Activated T-helper 9 cell treated with anti-CD3 and anti-CD28 coated beads, Interleukin-2, amount 50 U/mL, for 16 hours (primary cell): ENCODE data around the gene GSTM5.
"Not testable (repeated sequence)": the region's sequence is repeated elsewhere in the genome, so short reads cannot be mapped to it uniquely, and the experiment has no call there.

Experiments
- DNase-seq: peaks from one replicate; pipeline ENCODE4 v3.0.0-alpha.2; 2020; ENCODE audit warnings: low read depth

GSTM5 gene

DNA sequence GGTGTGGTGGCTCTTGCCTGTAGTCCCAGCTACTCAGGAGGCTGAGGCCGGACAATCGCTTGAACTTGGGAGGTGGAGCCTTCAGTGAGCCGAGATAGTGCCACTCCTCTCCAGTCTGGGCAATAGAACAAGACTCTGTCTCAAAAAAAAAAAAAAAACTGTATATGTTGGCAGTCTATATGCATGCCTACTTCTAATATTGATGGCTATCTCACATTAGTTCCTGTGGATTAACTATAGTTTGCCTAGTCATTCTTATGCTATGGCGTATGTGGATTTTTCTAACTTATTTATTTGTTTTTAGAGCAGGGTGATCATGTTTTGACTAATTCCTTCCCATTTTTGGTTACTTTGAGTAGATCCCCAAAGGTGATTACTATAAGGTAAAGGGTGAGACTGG is 15.0 kb upstream of the GSTM5 start:
- no peak for DNase-seq

GRCh38 chr1:109697861-109698260 is 14.2 kb upstream of the GSTM5 start:
- not testable (repeated sequence) for DNase-seq

- DNase-seq: not testable (repeated sequence)
Measured at GRCh38 chr1:109702940-109703339, 9.1 kb upstream of the GSTM5 start.

- no peak for DNase-seq
Measured at GRCh38 chr1:109704173-109704572, 7.9 kb upstream of the GSTM5 start.

- no peak for DNase-seq
Measured at GRCh38 chr1:109705411-109705810, 6.6 kb upstream of the GSTM5 start.

DNA sequence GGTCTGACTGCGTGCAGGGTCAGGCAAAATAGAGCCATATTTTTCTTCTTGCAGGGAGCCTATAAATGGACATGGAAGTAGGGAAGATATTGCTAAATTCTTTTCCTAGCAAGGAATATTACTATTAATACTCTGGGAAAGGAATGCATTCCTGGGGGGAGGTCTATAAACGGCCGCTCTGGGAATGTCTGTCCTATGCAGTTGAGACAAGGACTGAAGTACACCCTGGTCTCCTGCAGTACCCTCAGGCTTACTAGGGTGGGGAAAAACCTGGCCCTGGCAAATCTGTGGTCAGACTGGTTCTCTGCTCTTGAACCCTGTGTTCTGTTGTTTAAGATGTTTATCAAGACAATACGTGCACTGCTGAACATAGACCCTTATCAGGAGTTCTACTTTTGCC is 3.1 kb upstream of the GSTM5 start:
- DNase-seq: not testable (repeated sequence)

DNA sequence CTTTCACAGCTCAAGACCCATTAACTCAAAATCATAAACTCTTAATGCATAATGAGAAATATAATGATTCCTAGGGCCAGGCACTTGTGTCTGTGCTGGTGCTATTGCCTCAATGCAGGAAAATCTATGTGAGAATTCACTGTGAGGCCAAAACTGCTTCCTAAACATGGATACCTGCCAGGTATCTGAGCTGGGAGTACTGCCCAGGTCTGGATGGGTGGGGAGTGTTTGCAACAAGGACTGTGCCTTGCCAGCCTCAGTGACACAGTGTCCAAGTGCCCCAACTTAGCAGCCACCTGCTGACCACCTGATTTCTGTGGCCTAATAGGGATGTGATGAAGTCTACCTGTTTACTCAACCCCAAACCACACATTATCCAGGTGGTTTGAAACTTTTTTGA is 2.2 kb upstream of the GSTM5 start:
- DNase-seq: not testable (repeated sequence)

DNA sequence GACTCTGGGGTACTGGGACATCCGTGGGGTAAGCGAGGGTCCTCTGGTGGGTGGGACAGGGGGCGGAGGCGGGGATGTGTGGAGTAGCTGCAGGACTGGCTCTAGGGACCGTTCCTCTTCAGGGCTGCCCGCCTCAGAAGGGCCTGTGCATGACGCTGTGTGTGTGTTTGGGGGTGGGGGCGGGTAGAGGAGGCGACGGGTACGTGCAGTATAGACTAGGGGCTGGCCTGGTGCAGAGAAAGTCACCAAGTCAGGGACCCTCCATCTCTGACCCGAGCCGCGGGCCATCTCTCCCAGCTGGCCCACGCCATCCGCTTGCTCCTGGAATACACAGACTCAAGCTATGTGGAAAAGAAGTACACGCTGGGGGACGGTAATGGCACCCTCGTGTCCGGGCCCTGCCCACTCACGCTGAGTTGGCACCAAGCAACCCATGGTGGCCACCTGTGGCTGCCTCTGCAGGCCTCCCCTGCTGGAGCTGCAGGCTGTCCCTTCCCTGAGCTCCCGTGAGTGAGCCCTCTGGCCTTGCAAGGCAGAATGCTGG is 342 bp downstream of the GSTM5 start:
- DNase-seq: no peak

DNA sequence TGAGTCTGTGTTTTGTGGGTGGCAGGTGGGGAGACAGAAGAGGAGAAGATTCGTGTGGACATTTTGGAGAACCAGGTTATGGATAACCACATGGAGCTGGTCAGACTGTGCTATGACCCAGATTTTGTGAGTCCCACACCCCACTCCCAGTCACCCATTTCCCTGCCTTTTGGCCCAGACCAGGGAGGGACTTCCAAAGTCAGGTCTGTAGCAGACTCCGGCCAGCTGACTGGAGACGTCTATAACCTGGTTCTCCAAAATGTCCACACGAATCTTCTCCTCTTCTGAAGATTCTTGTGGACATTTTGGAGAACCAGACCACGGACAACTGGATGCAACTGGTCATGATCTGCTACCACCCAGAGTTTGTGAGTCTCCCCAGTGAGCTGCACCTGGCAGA is 1.6 kb downstream of the GSTM5 start:
- no peak for DNase-seq

- DNase-seq: no peak
Measured at GRCh38 chr1:109714661-109715372, 2.8 kb downstream of the GSTM5 start.

- DNase-seq: no peak
Measured at GRCh38 chr1:109716121-109716520, 4.1 kb downstream of the GSTM5 start.

GRCh38 chr1:109716570-109717090 is 4.6 kb downstream of the GSTM5 start:
- no peak for DNase-seq

- no peak for DNase-seq
Measured at GRCh38 chr1:109717729-109718128, 5.7 kb downstream of the GSTM5 start.

- no peak for DNase-seq
Measured at GRCh38 chr1:109718495-109718894, 6.4 kb downstream of the GSTM5 start.

DNA sequence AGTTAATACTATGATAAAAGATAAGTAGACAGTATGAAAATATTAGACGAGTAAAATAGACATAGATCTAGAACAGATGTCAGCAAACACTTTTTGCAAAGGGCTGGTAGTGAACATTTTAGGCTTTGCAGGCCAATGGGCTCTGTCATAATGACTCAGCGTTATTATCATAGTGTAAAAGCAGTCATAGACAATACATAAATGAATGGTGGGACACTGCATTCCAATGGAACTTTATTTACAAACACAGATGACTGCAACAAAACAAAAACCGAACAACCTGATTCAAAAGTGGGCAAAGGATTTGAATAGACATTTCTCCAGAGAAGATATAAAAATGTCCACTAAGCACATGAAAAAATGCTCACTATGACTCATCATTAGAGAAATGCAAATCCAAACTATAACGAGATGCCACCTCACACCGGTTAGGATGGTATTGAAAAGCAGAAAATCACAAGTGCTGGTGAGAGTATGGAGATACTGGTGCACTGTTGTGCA is 7.3 kb downstream of the GSTM5 start:
- DNase-seq: no peak

DNA sequence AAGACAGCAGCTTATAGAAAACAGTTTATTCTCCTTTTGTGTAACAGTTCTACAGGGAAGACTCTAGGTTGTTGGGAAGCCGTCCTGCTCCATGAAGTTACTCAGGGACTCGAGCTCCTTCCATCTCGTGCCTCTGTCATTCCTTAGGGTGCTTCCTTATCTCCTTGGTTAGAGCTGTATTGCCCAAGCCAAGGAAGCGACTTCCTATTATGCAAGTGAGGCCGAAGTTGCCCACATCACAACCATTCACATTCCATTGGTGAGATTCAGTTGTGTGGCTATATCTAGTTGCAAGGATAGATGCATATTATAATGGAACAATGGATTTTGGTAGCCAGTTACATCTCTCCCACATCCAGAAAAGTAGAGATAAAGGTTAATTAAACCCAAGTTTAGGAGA is 9.0 kb downstream of the GSTM5 start:
- no peak for DNase-seq

DNA sequence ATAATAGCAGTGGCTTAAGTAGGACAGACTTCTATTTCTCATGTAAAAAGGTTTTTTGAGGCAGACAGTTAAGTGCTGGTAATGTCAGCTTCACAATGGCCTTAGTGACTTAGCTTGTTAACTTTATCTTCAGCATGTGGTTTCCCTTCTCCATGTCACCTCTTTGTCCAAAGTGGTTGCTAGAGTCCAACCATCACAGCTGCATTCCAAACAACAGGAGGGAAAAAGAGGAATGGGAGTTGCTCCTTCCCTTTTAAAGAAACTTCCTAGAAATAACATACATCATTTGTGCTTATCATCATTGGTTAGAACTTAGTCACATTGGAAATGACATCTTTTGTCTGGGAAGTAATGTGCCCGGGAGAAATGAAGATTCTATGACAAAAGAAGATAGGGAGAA is 9.9 kb downstream of the GSTM5 start:
- DNase-seq: no peak

- DNase-seq: no peak
Measured at GRCh38 chr1:109722908-109723691, 11.0 kb downstream of the GSTM5 start.

- DNase-seq: no peak
Measured at GRCh38 chr1:109724933-109725332, 12.9 kb downstream of the GSTM5 start.

GRCh38 chr1:109725510-109725909 is 13.5 kb downstream of the GSTM5 start:
- no peak for DNase-seq

DNA sequence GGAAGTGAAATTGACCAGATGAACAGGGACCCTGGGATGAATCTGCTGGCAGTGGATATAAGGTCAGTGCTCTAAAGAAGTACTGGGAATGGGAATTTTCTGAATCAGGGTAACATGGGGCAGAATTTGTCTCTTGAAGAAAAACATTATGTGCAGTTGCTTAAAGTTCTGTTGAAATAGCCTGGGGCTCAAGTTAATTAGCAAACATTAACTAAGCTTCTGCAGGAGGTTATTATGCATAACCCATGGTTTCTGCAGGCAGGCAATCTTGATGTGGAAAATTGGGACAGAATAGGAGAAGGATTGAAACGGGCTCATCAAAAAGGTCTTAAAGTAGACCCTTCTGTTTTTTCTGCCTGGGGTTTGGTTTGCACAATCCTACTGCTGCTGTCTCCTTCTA is 14.0 kb downstream of the GSTM5 start:
- no peak for DNase-seq

DNA sequence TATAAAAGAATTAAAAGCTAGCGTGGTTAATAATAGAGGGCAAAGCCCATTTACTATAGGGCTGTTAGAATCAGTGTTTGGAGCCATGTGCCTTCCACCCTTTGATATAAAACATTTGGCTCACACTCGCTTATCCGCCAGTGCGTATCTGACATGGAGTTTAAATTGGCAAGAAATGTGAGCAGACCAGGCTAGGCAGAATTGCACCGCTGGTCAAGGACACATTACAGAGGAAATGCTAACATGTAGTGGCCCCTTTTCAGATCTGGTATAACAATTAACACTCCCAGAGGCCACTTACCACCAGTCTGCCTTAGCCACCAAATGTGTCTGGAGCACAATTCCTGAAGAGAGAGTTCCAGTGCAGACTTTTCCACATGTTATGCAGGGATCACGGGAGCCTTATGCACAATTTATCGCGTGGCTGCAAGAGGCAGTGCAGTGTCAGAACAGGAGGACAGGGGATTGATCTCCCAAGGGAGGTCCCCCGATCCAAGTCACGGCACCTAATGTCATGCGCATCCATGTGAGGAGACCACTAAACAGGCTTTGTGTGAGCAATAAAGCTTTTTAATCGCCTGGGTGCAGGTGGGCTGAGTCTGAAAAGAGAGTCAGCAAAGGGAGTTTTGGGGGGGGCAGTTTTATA is 14.8 kb downstream of the GSTM5 start:
- DNase-seq: no peak
